Stimulated activated memory B cell treated with anti-CD40 and anti-IgM and Interleukin-4, amounts not matched to agents 10 μg/mL and 1 μg/mL and 100 μg/mL, for 72 hours (primary cell): Measurements from ENCODE around the gene RB1.
"Not testable (repeated sequence)": the region's sequence is repeated elsewhere in the genome, so short reads cannot be mapped to it uniquely, and the experiment has no call there.

Source experiments
- ATAC-seq: fragments of 150-1000 bp; cut with Tn5 transposase; 2 replicates; pipeline ENCODE4 v1.10.0; 2021
- H3K27ac Mint-ChIP-seq: one replicate; pipeline ENCODE4 v1.8.0; 2022; ENCODE audit warnings: mild to moderate bottlenecking, mixed read lengths
- H3K27me3 Mint-ChIP-seq: one replicate; pipeline ENCODE4 v1.8.0; 2022; ENCODE audit warnings: mixed read lengths
- H3K36me3 Mint-ChIP-seq: one replicate; pipeline ENCODE4 v1.8.0; 2022; ENCODE audit warnings: mixed read lengths
- H3K4me1 Mint-ChIP-seq: one replicate; pipeline ENCODE4 v1.8.0; 2022; ENCODE audit warnings: mixed read lengths
- H3K4me3 Mint-ChIP-seq: one replicate; pipeline ENCODE4 v1.8.0; 2022; ENCODE audit warnings: mild to moderate bottlenecking, moderate library complexity, mixed read lengths
- H3K9me3 Mint-ChIP-seq: one replicate; pipeline ENCODE4 v1.8.0; 2022; ENCODE audit warnings: mixed read lengths

RB1 gene

GRCh38 chr13:48429036-48429435, 125.5 kb downstream of the RB1 start:
- peaks cover 17% of the 10 kb centered on the region for H3K36me3 Mint-ChIP-seq
- no peak for ATAC-seq
- H3K27ac Mint-ChIP-seq: no peak overlapping the region

GRCh38 chr13:48429886-48430285, 126.3 kb downstream of the RB1 start:
- ATAC-seq: no peak
- H3K4me3 Mint-ChIP-seq: no peak overlapping the region
- peaks cover 27% of the 10 kb centered on the region for H3K4me1 Mint-ChIP-seq
- H3K9me3 Mint-ChIP-seq: no peaks in the 10 kb centered on the region
- no peaks in the 10 kb centered on the region for H3K27me3 Mint-ChIP-seq
- no peak overlapping the region for H3K27ac Mint-ChIP-seq
- H3K36me3 Mint-ChIP-seq: peaks cover 25% of the 10 kb centered on the region

More at GRCh38 chr13:48429036-48429435, 125.5 kb downstream of the RB1 start:
- H3K4me3 Mint-ChIP-seq: no peak overlapping the region
- H3K9me3 Mint-ChIP-seq: no peaks in the 10 kb centered on the region
- H3K27me3 Mint-ChIP-seq: no peaks in the 10 kb centered on the region
- H3K4me1 Mint-ChIP-seq: peaks cover 21% of the 10 kb centered on the region

- Mint-ChIP-seq H3K4me1 (peaks cover 34% of the 10 kb centered on the region), H3K36me3 (peaks cover 28% of the 10 kb centered on the region), H3K4me3 (no peak overlapping the region), H3K9me3 (no peaks in the 10 kb centered on the region), H3K27ac (no peak overlapping the region), H3K27me3 (no peaks in the 10 kb centered on the region)
- no peak for ATAC-seq
These were observed 127.9 kb downstream of the RB1 start for GRCh38 chr13:48431431-48431830.

- Mint-ChIP-seq H3K9me3 (no peaks in the 10 kb centered on the region), H3K4me1 (peaks cover 40% of the 10 kb centered on the region), H3K4me3 (no peak overlapping the region), H3K27me3 (no peaks in the 10 kb centered on the region), H3K27ac (no peak overlapping the region), H3K36me3 (peaks cover 27% of the 10 kb centered on the region)
- no peak for ATAC-seq
These were observed 128.6 kb downstream of the RB1 start for GRCh38 chr13:48431987-48432615.

GRCh38 chr13:48434200-48434599, 130.6 kb downstream of the RB1 start:
- Mint-ChIP-seq H3K4me3 (no peak overlapping the region), H3K27me3 (no peaks in the 10 kb centered on the region), H3K9me3 (no peaks in the 10 kb centered on the region)

GRCh38 chr13:48436661-48437288, 133.2 kb downstream of the RB1 start:
- Mint-ChIP-seq H3K4me1 (peaks cover 26% of the 10 kb centered on the region), H3K36me3 (peaks cover 26% of the 10 kb centered on the region), H3K27me3 (no peaks in the 10 kb centered on the region), H3K4me3 (no peak overlapping the region), H3K27ac (no peak overlapping the region), H3K9me3 (no peaks in the 10 kb centered on the region)
- no peak for ATAC-seq

More at GRCh38 chr13:48434200-48434599, 130.6 kb downstream of the RB1 start:
- peaks cover 27% of the 10 kb centered on the region for H3K36me3 Mint-ChIP-seq
- H3K4me1 Mint-ChIP-seq: peaks cover 35% of the 10 kb centered on the region
- no peak for ATAC-seq
- H3K27ac Mint-ChIP-seq: no peak overlapping the region

- ATAC-seq: no peak
- no peaks in the 10 kb centered on the region for H3K27me3 Mint-ChIP-seq
- H3K27ac Mint-ChIP-seq: no peak overlapping the region
- peaks cover 20% of the 10 kb centered on the region for H3K36me3 Mint-ChIP-seq
- H3K4me1 Mint-ChIP-seq: peaks cover 20% of the 10 kb centered on the region
- no peak overlapping the region for H3K4me3 Mint-ChIP-seq
- no peaks in the 10 kb centered on the region for H3K9me3 Mint-ChIP-seq
These were observed 133.8 kb downstream of the RB1 start for GRCh38 chr13:48437371-48437770.

GRCh38 chr13:48443442-48444208, 140.1 kb downstream of the RB1 start:
- Mint-ChIP-seq H3K4me1 (no peaks in the 10 kb centered on the region), H3K9me3 (peaks cover 2% of the 10 kb centered on the region), H3K27ac (no peak overlapping the region), H3K27me3 (no peaks in the 10 kb centered on the region), H3K36me3 (peaks cover 7% of the 10 kb centered on the region), H3K4me3 (no peak overlapping the region)
- no peak for ATAC-seq

- H3K36me3 Mint-ChIP-seq: peaks cover 34% of the 10 kb centered on the region
- peaks cover 11% of the 10 kb centered on the region for H3K9me3 Mint-ChIP-seq
- ATAC-seq: no peak
- peaks cover under 1% of the 10 kb centered on the region for H3K4me1 Mint-ChIP-seq
- no peak overlapping the region for H3K4me3 Mint-ChIP-seq
- H3K27ac Mint-ChIP-seq: no peak overlapping the region
- no peaks in the 10 kb centered on the region for H3K27me3 Mint-ChIP-seq
These were observed 142.9 kb downstream of the RB1 start for GRCh38 chr13:48446464-48446863.

- H3K27ac Mint-ChIP-seq: no peak overlapping the region
- peaks cover 15% of the 10 kb centered on the region for H3K9me3 Mint-ChIP-seq
- peaks cover 53% of the 10 kb centered on the region for H3K36me3 Mint-ChIP-seq
- no peak overlapping the region for H3K4me3 Mint-ChIP-seq
- ATAC-seq: no peak
- H3K4me1 Mint-ChIP-seq: peaks cover 8% of the 10 kb centered on the region
- no peaks in the 10 kb centered on the region for H3K27me3 Mint-ChIP-seq
These were observed 144.9 kb downstream of the RB1 start for GRCh38 chr13:48448285-48448958.

- no peak for ATAC-seq
- H3K27me3 Mint-ChIP-seq: no peaks in the 10 kb centered on the region
- no peak overlapping the region for H3K27ac Mint-ChIP-seq
- H3K4me3 Mint-ChIP-seq: no peak overlapping the region
- peaks cover 60% of the 10 kb centered on the region for H3K36me3 Mint-ChIP-seq
- H3K4me1 Mint-ChIP-seq: peaks cover 8% of the 10 kb centered on the region
- H3K9me3 Mint-ChIP-seq: peaks cover 16% of the 10 kb centered on the region
These were observed 145.5 kb downstream of the RB1 start for GRCh38 chr13:48448959-48449614.

- Mint-ChIP-seq H3K27me3 (no peaks in the 10 kb centered on the region), H3K4me1 (peaks cover 8% of the 10 kb centered on the region), H3K4me3 (no peak overlapping the region), H3K9me3 (peaks cover 16% of the 10 kb centered on the region), H3K36me3 (peaks cover 66% of the 10 kb centered on the region), H3K27ac (no peak overlapping the region)
- no peak for ATAC-seq
These were observed 146.1 kb downstream of the RB1 start for GRCh38 chr13:48449656-48450055.

- not testable (repeated sequence) for ATAC-seq, H3K27ac Mint-ChIP-seq, H3K4me1 Mint-ChIP-seq, H3K27me3 Mint-ChIP-seq, H3K4me3 Mint-ChIP-seq
- Mint-ChIP-seq H3K9me3 (peaks cover 16% of the 10 kb centered on the region), H3K36me3 (peaks cover 75% of the 10 kb centered on the region)
These were observed 147.6 kb downstream of the RB1 start for GRCh38 chr13:48451196-48451595.

- Mint-ChIP-seq H3K4me1 (peaks cover 6% of the 10 kb centered on the region), H3K4me3 (no peak overlapping the region), H3K27me3 (no peaks in the 10 kb centered on the region), H3K36me3 (peaks cover 89% of the 10 kb centered on the region), H3K27ac (no peak overlapping the region), H3K9me3 (peaks cover 5% of the 10 kb centered on the region)
- no peak for ATAC-seq
These were observed 153.0 kb downstream of the RB1 start for GRCh38 chr13:48456546-48456945.
